Astrocyte of the spinal cord (primary cell): ENCODE data around the gene SERPINB7.

Experiments used
- DNase-seq: peaks from one replicate; pipeline ENCODE4 v3.0.0; 2011; ENCODE audit warnings: low read depth, low spot score
- H3K4me3 ChIP-seq: 2 replicates; pipeline ENCODE4 v1.5.1; 2011; ENCODE audit warnings: low read depth, mild to moderate bottlenecking, low read length, moderate library complexity
- CTCF ChIP-seq: IDR thresholded peaks from 2 replicates; pipeline ENCODE4 v1.5.1; 2012; ENCODE audit warnings: low read depth, mild to moderate bottlenecking, low read length, inconsistent platforms
- in situ Hi-C: cut with HindIII; loops from 2 replicates; pipeline ENCODE4 v1.10.0; 2017; ENCODE audit warnings: low sequenced_read_pairs

SERPINB7 gene

GRCh38 chr18:63799189-63799588 lies 24.0 kb downstream of the SERPINB7 start:
- no peak for TF ChIP-seq CTCF
- no peak overlapping the region for H3K4me3 ChIP-seq
- in situ Hi-C loops, result no loop called here
- no peak for DNase-seq

- in situ Hi-C loops, result no loop called here
- TF ChIP-seq CTCF, result no peak
Measured at GRCh38 chr18:63801343-63801742, 26.1 kb downstream of the SERPINB7 start.

GRCh38 chr18:63808125-63808524 lies 32.9 kb downstream of the SERPINB7 start:
- in situ Hi-C loops, result no loop called here
- no peak overlapping the region for H3K4me3 ChIP-seq
- no peak for TF ChIP-seq CTCF
- no peak for DNase-seq

More at GRCh38 chr18:63801343-63801742, 26.1 kb downstream of the SERPINB7 start:
- no peak overlapping the region for H3K4me3 ChIP-seq
- DNase-seq, result no peak

- H3K4me3 ChIP-seq, result no peak overlapping the region
- TF ChIP-seq CTCF, result no peak
- DNase-seq, result peak; percentile 44
- in situ Hi-C loops, result no loop called here
Measured at GRCh38 chr18:63817441-63818051, 42.3 kb downstream of the SERPINB7 start.

GRCh38 chr18:63818212-63818611 lies 43.0 kb downstream of the SERPINB7 start:
- no peak for TF ChIP-seq CTCF
- in situ Hi-C loops, result no loop called here
- H3K4me3 ChIP-seq, result no peak overlapping the region
- no peak for DNase-seq

GRCh38 chr18:63819786-63820185 lies 44.6 kb downstream of the SERPINB7 start:
- in situ Hi-C loops, result no loop called here
- DNase-seq, result no peak
- no peak overlapping the region for H3K4me3 ChIP-seq
- no peak for TF ChIP-seq CTCF

GRCh38 chr18:63820694-63821093 lies 45.5 kb downstream of the SERPINB7 start:
- in situ Hi-C loops, result no loop called here

More at GRCh38 chr18:63820694-63821093, 45.5 kb downstream of the SERPINB7 start:
- no peak for TF ChIP-seq CTCF
- no peak overlapping the region for H3K4me3 ChIP-seq
- DNase-seq, result no peak
